Adrenal gland (tissue), 12 donors: ENCODE data around the gene CHST11. TPM values are rescaled to one million over a fixed set of nuclear protein-coding genes. Genes with fewer than 3 reads are reported as not detected.
A peak's percentile ranks its signal among the peaks of the same experiment; 100 is the strongest.

Source experiments
- DNase-seq, 7 donors: peaks; one replicate each; pipeline ENCODE4 v3.0.0-alpha.2; 2019 to 2020
- H3K27ac ChIP-seq, 5 donors: fragments of 200-600 bp; sonication (generic) in 4 of 5; 1 replicate in 3 of 5; 2 replicates in 2 of 5; pipeline versions ENCODE4 v1.5.1 to v1.8.0; 2016 to 2020; ENCODE audit warnings: mild to moderate bottlenecking in 1 of 5
- H3K27me3 ChIP-seq: fragments of 200-600 bp; 2 replicates; pipeline ENCODE4 v1.8.0; 2021
- H3K36me3 ChIP-seq, 2 donors: fragments of 200-600 bp; replicated peaks in 1 of 2; 1 replicate in 1 of 2; 2 replicates in 1 of 2; pipeline versions ENCODE4 v1.5.1 to v1.8.0; 2018 to 2022
- H3K4me1 ChIP-seq, 2 donors: fragments of 200-600 bp; replicated peaks in 1 of 2; 1 replicate in 1 of 2; 2 replicates in 1 of 2; pipeline versions ENCODE4 v1.5.1 to v1.8.0; 2018 to 2021
- H3K4me3 ChIP-seq, 4 donors: fragments of 200-600 bp; sonication (generic) in 3 of 4; one replicate each; pipeline ENCODE4 v1.5.1; 2016 to 2018
- H3K9me3 ChIP-seq, 3 donors: fragments of 200-600 bp; sonication (generic) in 1 of 3; replicated peaks in 1 of 3; 1 replicate in 2 of 3; 2 replicates in 1 of 3; pipeline versions ENCODE4 v1.5.1 to v1.8.0; 2016 to 2021
- POLR2A ChIP-seq, 2 donors: fragments of 450-650 bp; IDR thresholded peaks; one replicate each; pipeline ENCODE4 v1.6.1; 2017; ENCODE audit warnings: antibody characterized with exemption in 2 of 2, mild to moderate bottlenecking in 2 of 2, moderate library complexity in 1 of 2
- WGBS, 4 donors: extraction: QIAGEN DNeasy Blood & Tissue Kit in 2 of 4; methylation state at CpG; one replicate each; pipeline versions ENCODE4 v1.1.5 to v1.1.7; 2013 to 2017; 5-methylcytosine and 5-hydroxymethylcytosine counted together
- intact Hi-C, 2 donors: fragments of 100-400 bp; cut with DNase I; formaldehyde crosslinking; loops; one replicate each; pipeline versions ENCODE4 v1.14.1 to v1.15.0; 2022 to 2023
- polyA plus RNA-seq, 3 donors: library from polyadenylated mRNA; stranded (reverse); fragments of 200-250 nt in 2 of 3; fragments of 350-450 nt in 1 of 3; fragmentation: Illumina TruSeq in 1 of 3; extraction: RNeasy Lipid Tissue Mini Kit (QIAGEN cat#74804) in 1 of 3; gene quantifications; one replicate each; pipeline ENCODE4 v1.2.3, GENCODE V29; 2013 to 2014
- total RNA-seq, 9 donors: library from RNA; depleted of rRNA in 4 of 9; stranded (reverse); fragments of >200 nt in 4 of 9; fragments of 120-200 nt in 1 of 9; fragmentation: NEBNext Ultra II Directional in 1 of 9; extraction: Animal tissue kit (Norgen Biotek cat#: 25700) in 1 of 9; gene quantifications; one replicate each; pipeline versions ENCODE4 v1.1.0 to v1.2.4, GENCODE V29; 2013 to 2023
- TF ChIP-seq, protein P1 (sequence below), 6 experiments: fragments of 450-650 bp in 4 of 6; fragments of 200-600 bp in 2 of 6; sonication (generic) in 1 of 6; IDR thresholded peaks; 1 replicate in 5 of 6; 2 replicates in 1 of 6; pipeline versions ENCODE4 v1.5.1 to v1.8.0; 2016 to 2021; ENCODE audit warnings: antibody characterized with exemption in 6 of 6, mild to moderate bottlenecking in 2 of 6, moderate library complexity in 1 of 6
- donor health status: healthy with polysubstance abuse.
- donor health status: Bipolar disorder and iron deficiency.
- donor health status: DM: yes; HTN: yes; CAD: no.
- donor health status: DM: no; HTN: no; CAD: no.
- donor health status: DM: no; HTN: no; CAD: no.
- donor health status: DM: yes; HTN: yes; CAD: no.

The CHST11 gene
- total and polyA plus RNA-seq, 12 donors, result 6.2 to 95.1 (median 29.8) TPM

DNA sequence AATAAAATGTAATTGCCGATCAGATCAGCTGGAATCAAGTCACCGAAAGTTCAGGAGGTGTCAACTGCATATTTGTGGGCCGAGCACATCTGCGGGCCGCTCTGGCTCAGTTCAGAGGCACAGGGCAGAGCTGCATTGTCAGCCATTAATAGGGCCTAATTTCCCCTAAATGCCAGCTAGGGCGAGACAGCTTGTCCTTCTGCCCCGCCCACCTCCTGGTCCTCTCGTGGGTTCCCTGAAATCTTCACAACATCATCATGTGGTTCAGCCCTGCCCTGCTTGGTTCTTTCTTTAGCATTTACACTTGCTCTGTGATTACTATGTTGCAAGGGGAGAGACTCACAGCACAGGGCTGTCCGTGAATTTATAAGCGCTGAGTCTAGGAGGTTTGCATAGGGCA is 148.9 kb downstream of the CHST11 start:
- peak; percentile 43 to 77 (median 61) for DNase-seq
- WGBS, 4 donors, result 62 to 80% (median 75%) methylated on average over 9 to 10 of the region's 10 CpGs
- H3K27me3 ChIP-seq, result no peaks in the 10 kb centered on the region
- peak overlapping the region in 2 of 5 donors; percentile 57 to 78 for H3K27ac ChIP-seq
- no peaks in the 10 kb centered on the region for H3K36me3 ChIP-seq
- TF ChIP-seq POLR2A (IDR thresholded peaks at IDR 0.05), result no peak
- TF ChIP-seq, protein P1, sequence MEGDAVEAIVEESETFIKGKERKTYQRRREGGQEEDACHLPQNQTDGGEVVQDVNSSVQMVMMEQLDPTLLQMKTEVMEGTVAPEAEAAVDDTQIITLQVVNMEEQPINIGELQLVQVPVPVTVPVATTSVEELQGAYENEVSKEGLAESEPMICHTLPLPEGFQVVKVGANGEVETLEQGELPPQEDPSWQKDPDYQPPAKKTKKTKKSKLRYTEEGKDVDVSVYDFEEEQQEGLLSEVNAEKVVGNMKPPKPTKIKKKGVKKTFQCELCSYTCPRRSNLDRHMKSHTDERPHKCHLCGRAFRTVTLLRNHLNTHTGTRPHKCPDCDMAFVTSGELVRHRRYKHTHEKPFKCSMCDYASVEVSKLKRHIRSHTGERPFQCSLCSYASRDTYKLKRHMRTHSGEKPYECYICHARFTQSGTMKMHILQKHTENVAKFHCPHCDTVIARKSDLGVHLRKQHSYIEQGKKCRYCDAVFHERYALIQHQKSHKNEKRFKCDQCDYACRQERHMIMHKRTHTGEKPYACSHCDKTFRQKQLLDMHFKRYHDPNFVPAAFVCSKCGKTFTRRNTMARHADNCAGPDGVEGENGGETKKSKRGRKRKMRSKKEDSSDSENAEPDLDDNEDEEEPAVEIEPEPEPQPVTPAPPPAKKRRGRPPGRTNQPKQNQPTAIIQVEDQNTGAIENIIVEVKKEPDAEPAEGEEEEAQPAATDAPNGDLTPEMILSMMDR (IDR thresholded peaks at IDR 0.05), result no peak
- H3K9me3 ChIP-seq, result no peaks in the 10 kb centered on the region
- peaks cover 16 to 42% of the 10 kb centered on the region in 2 donors for H3K4me1 ChIP-seq
- H3K4me3 ChIP-seq, result no peak overlapping the region
- intact Hi-C loops, result no loop called here

DNA sequence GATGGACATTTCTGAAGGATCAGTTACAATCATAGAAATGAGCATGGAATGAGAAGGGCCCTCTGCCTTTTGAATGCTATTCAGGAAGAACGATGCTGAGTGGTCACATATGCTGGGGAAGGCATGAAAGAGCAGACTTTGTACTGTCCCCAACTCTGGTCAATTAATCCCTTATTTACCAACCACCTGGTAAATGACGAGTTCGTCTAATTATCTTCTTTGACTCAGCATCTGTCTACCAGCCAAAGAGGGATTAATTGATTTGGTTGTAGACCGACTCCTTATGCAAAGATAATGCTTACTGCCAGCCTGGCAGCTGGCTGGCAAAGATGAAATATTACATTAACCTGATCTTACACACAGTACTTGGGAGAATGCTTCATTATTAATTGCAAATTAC is 152.2 kb downstream of the CHST11 start:
- H3K4me1 ChIP-seq, result peaks cover 8 to 19% of the 10 kb centered on the region in 2 donors
- TF ChIP-seq POLR2A (IDR thresholded peaks at IDR 0.05), result no peak
- TF ChIP-seq, protein P1 (IDR thresholded peaks at IDR 0.05), result no peak
- no peaks in the 10 kb centered on the region for H3K36me3 ChIP-seq
- intact Hi-C loops, result no loop called here
- DNase-seq, result no peak
- H3K27me3 ChIP-seq, result no peaks in the 10 kb centered on the region
- no peaks in the 10 kb centered on the region for H3K9me3 ChIP-seq
- 85 to 88% (median 86%) methylated on average over 4 of the region's 4 CpGs for WGBS, 4 donors
- no peak overlapping the region for H3K4me3 ChIP-seq
- H3K27ac ChIP-seq, result no peak overlapping the region

DNA sequence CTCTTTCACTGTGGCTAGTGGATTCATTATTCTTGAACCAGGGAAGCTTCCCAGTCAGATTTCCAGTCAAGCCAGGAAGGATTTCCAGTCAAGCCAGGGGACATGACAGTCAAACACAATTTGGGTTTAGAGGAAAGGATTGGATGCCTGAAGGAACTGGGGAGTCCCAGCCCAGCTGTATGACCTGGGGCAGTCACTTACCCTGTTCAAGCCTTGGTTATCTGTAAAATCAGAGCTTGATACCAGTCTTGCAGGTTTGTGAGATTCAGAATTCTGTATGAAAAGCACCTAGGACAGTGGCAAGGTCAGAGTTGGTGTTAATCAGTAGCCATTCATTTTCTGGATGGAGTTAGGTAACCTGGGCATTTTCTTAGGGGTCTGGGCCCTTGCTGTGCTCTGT is 152.7 kb downstream of the CHST11 start:
- no peak overlapping the region for H3K4me3 ChIP-seq
- H3K4me1 ChIP-seq, result peaks cover 3 to 14% of the 10 kb centered on the region in 2 donors
- H3K27me3 ChIP-seq, result no peaks in the 10 kb centered on the region
- TF ChIP-seq POLR2A (IDR thresholded peaks at IDR 0.05), result no peak
- TF ChIP-seq, protein P1 (IDR thresholded peaks at IDR 0.05), result no peak
- DNase-seq, result no peak
- H3K36me3 ChIP-seq, result no peaks in the 10 kb centered on the region
- no peak overlapping the region for H3K27ac ChIP-seq
- no peaks in the 10 kb centered on the region for H3K9me3 ChIP-seq
- intact Hi-C loops, result no loop called here

DNA sequence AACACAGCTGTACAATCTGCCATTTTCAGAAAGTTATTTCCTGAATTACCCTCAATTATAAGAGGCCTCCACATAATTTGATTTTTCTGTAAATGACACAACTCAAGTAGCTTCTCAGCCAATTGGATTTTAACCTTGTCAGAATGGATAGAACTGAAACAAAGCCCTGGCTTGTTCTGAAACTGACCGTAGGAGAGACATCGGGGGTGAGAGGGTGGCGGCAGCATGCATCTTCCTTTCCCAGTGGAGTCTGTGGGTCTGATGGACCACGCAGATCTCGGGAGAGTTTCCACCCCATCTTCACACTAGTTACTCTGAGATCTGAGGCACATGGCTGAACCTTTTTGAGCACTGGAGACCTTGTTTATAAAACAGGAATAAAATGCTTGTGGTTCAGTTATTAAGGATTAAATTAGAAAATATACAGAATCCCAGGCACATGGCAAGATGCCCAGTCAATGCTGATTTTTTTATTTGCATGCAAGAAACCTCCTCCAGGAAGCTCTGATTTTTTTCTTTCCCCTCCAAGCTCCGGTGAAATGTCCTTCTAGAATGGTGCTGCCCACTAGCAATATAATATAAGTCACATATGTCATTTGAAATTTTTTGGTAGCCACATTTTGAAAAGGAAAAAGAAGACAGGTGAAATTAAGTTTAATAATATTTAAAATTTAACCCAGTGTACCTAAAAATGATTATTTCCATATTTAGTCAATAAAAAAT is 153.9 kb downstream of the CHST11 start:
- H3K9me3 ChIP-seq, result no peaks in the 10 kb centered on the region
- peaks cover 0 to 13% of the 10 kb centered on the region in 2 donors for H3K4me1 ChIP-seq
- H3K27me3 ChIP-seq, result no peaks in the 10 kb centered on the region
- 83 to 90% (median 87%) methylated on average over 6 of the region's 6 CpGs for WGBS, 4 donors
- no peak overlapping the region for H3K27ac ChIP-seq
- H3K4me3 ChIP-seq, result no peak overlapping the region
- DNase-seq, result no peak
- TF ChIP-seq POLR2A (IDR thresholded peaks at IDR 0.05), result no peak
- TF ChIP-seq, protein P1 (IDR thresholded peaks at IDR 0.05), result no peak
- intact Hi-C loops, result no loop called here
- no peaks in the 10 kb centered on the region for H3K36me3 ChIP-seq
